Choroid plexus epithelial cell (primary cell): Measurements from ENCODE around the gene ARHGAP8.

Experiments used
- DNase-seq: peaks from one replicate; pipeline ENCODE4 v3.0.0-alpha.2; 2010; ENCODE audit warnings: low read depth
- H3K4me3 ChIP-seq: 2 replicates; pipeline ENCODE4 v1.5.1; 2011; ENCODE audit warnings: low read depth, mild to moderate bottlenecking, control low read depth, low read length, moderate library complexity
- TF ChIP-seq, protein P1 (sequence below): conservative IDR thresholded peaks from 2 replicates; pipeline ENCODE4 v1.5.1; 2011; ENCODE audit warnings: low read depth, mild to moderate bottlenecking, control low read depth, inconsistent platforms, low read length, moderate library complexity

Gene ARHGAP8

GRCh38 chr22:44878483-44879300 lies 126.3 kb downstream of the ARHGAP8 start:
- DNase-seq, result no peak
- H3K4me3 ChIP-seq, result no peak overlapping the region
- TF ChIP-seq, protein P1, sequence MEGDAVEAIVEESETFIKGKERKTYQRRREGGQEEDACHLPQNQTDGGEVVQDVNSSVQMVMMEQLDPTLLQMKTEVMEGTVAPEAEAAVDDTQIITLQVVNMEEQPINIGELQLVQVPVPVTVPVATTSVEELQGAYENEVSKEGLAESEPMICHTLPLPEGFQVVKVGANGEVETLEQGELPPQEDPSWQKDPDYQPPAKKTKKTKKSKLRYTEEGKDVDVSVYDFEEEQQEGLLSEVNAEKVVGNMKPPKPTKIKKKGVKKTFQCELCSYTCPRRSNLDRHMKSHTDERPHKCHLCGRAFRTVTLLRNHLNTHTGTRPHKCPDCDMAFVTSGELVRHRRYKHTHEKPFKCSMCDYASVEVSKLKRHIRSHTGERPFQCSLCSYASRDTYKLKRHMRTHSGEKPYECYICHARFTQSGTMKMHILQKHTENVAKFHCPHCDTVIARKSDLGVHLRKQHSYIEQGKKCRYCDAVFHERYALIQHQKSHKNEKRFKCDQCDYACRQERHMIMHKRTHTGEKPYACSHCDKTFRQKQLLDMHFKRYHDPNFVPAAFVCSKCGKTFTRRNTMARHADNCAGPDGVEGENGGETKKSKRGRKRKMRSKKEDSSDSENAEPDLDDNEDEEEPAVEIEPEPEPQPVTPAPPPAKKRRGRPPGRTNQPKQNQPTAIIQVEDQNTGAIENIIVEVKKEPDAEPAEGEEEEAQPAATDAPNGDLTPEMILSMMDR, result no peak

- DNase-seq, result no peak
- no peak overlapping the region for H3K4me3 ChIP-seq
- TF ChIP-seq, protein P1, result no peak
These were observed 126.9 kb downstream of the ARHGAP8 start for GRCh38 chr22:44879301-44879680.

DNA sequence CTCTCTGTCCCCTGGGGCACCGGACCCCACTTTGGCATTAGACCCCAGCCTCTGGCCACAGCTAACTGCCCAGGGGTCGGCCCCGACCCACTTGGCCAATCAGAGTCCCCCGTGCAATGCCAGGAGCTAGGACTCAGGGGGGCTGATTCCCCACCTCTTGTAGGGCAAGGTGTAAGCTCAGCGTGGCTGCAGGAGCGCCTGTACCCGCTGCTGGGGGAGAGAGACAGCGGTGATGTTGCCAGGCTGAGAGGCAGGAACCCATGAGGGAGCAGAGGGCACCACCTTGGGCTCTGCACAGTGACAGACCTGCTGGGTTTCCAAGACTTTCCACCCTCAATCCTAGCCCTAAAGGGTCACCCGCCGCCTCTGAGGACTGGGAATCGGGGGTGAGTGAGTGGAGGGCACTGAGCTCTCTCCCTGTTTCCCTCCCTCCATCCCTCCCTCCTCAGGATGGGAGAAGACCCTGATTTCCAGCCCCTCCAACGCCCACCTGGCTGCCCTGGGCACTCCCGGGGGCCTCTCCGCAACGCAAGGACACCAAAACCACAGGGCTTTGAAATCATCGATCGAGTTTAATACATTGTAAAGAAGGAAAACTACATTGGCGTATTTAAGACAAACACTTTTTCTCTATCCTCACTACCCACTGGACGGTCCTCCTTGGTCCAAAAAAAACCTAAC lies 128.4 kb downstream of the ARHGAP8 start:
- TF ChIP-seq, protein P1, result no peak
- no peak overlapping the region for H3K4me3 ChIP-seq
- DNase-seq, result no peak

- no peak overlapping the region for H3K4me3 ChIP-seq
- DNase-seq, result no peak
- TF ChIP-seq, protein P1, result no peak
These were observed 129.2 kb downstream of the ARHGAP8 start for GRCh38 chr22:44881624-44882023.

- no peak overlapping the region for H3K4me3 ChIP-seq
- TF ChIP-seq, protein P1, result no peak
- no peak for DNase-seq
These were observed 130.0 kb downstream of the ARHGAP8 start for GRCh38 chr22:44882226-44882905.

GRCh38 chr22:44883011-44883421 lies 130.6 kb downstream of the ARHGAP8 start:
- H3K4me3 ChIP-seq, result no peak overlapping the region
- TF ChIP-seq, protein P1, result no peak
- DNase-seq, result no peak
